HG03558 (cell line): ENCODE results near the gene P4HA1.
"Not testable (repeated sequence)": the region's sequence is repeated elsewhere in the genome, so short reads cannot be mapped to it uniquely, and the experiment has no call there.

ENCODE experiments used
- ATAC-seq: cut with Tn5 transposase; IDR thresholded peaks from one replicate; pipeline ENCODE4 v1.9.1; 2021; ENCODE audit warnings: moderate number of reproducible peaks; ENCODE audit not compliant: unreplicated experiment; ENCODE audit errors: extremely low read depth

P4HA1 gene

GRCh38 chr10:72984618-72985017 lies 112.0 kb downstream of the P4HA1 start:
- not testable (repeated sequence) for ATAC-seq

- ATAC-seq = no peak
These were observed 114.7 kb downstream of the P4HA1 start for GRCh38 chr10:72981882-72982529.

- ATAC-seq = no peak
These were observed 115.4 kb downstream of the P4HA1 start for GRCh38 chr10:72981028-72981881.

GRCh38 chr10:72980348-72980747 lies 116.3 kb downstream of the P4HA1 start:
- ATAC-seq = no peak

GRCh38 chr10:72979709-72980108 lies 117.0 kb downstream of the P4HA1 start:
- ATAC-seq = no peak

- no peak for ATAC-seq
These were observed 119.8 kb downstream of the P4HA1 start for GRCh38 chr10:72976886-72977285.
